Loucy (cell line): ENCODE data around the gene ROBO2.

ENCODE experiments used
- CTCF ChIP-seq: fragments of 200-600 bp; sonication (generic); conservative IDR thresholded peaks from 2 replicates; pipeline ENCODE4 v1.5.1; 2014; ENCODE audit warnings: mild to moderate bottlenecking, antibody characterized with exemption, low read length
- EZH2phosphoT487 ChIP-seq: fragments of 200-600 bp; IDR thresholded peaks from 2 replicates; pipeline ENCODE4 v1.6.1; 2018; ENCODE audit warnings: antibody characterized with exemption, mild to moderate bottlenecking, moderate library complexity, borderline replicate concordance

GRCh38 chr3:77234004-77234403, 194.1 kb downstream of the ROBO2 start:
- TF ChIP-seq CTCF: no peak
- TF ChIP-seq EZH2phosphoT487: no peak
